Measurements from ENCODE around the gene NOXA1. TPM values are rescaled to one million over a fixed set of nuclear protein-coding genes. Genes with fewer than 3 reads are reported as not detected.

The NOXA1 gene
- polyA plus RNA-seq, 3 donors, result 1.3 to 9.4 (median 1.6) TPM

DNA sequence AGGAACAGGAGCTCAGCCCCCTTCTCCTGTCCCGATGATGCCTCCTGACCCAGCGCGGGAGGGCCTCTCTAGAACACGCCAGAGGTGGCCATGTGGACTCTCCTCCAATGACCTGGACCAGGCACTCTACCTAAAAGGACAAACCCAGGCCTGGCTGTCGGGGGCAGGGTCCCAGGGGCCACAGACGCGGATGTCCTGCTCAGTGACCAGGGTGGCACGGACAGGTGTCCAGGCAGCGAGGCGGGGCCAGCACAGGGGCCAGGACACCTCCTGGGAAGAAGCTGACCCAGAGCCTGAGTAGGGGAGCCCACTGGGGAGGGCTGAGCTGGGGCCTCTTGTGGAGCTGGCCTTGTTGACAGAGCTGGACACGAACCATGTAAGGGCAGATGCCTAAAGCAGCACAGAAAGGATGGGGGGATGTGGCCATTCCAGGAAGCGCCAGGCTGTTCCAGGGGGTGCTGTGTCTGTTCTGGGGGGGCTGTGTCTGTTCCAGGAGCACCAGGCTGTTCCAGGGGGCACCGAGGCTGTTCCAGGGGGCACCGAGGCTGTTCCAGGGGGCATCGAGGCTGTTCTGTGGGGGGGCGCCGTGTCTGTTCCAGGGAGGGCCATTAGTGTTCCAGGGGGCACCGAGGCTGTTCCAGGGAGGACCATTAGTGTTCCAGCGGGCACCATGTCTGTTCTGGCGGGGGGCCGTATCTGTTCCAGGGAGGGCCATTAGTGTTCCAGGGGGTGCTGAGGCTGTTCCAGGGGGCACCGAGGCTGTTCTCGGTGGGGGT lies 30.8 kb upstream of the NOXA1 start:
- Histone ChIP-seq H3K9me3 (replicated peaks in 1 of 2; ENCODE audit: control insufficient read depth in 1 of 2, insufficient read depth in 1 of 2, low read length in 2 of 2) (no peaks in the 10 kb centered on the region), H3K36me3 (replicated peaks in 1 of 2; ENCODE audit: control insufficient read depth in 1 of 2, insufficient read depth in 2 of 2, low read length in 2 of 2) (peaks cover 5 to 11% of the 10 kb centered on the region in 2 donors), H3K4me1 (ENCODE audit: control insufficient read depth in 1 of 2, insufficient read depth in 2 of 2, low read length in 2 of 2) (no peaks in the 10 kb centered on the region), H4K20me1 (ENCODE audit: insufficient read depth, low read length) (no peaks in the 10 kb centered on the region), H3K79me2 (ENCODE audit: insufficient read depth, low read length) (no peaks in the 10 kb centered on the region), H3K9ac (ENCODE audit: insufficient read depth, low read length, poor library complexity, severe bottlenecking) (no peak overlapping the region), H2AFZ (ENCODE audit: insufficient read depth, low read depth, low read length, poor library complexity, severe bottlenecking) (no peak overlapping the region), H3K4me3 (replicated peaks in 1 of 3; ENCODE audit: low read depth in 2 of 3, low read length in 3 of 3) (no peak overlapping the region), H3K4me2 (replicated peaks; ENCODE audit: extremely low read depth, low read length, poor library complexity, severe bottlenecking) (no peak overlapping the region), H3K27ac (ENCODE audit: low read depth in 1 of 2, low read length in 2 of 2) (no peak overlapping the region), H3K27me3 (ENCODE audit: control insufficient read depth in 2 of 2, insufficient read depth in 2 of 2, low read length in 2 of 2) (no peaks in the 10 kb centered on the region)
- TF ChIP-seq, protein P1, sequence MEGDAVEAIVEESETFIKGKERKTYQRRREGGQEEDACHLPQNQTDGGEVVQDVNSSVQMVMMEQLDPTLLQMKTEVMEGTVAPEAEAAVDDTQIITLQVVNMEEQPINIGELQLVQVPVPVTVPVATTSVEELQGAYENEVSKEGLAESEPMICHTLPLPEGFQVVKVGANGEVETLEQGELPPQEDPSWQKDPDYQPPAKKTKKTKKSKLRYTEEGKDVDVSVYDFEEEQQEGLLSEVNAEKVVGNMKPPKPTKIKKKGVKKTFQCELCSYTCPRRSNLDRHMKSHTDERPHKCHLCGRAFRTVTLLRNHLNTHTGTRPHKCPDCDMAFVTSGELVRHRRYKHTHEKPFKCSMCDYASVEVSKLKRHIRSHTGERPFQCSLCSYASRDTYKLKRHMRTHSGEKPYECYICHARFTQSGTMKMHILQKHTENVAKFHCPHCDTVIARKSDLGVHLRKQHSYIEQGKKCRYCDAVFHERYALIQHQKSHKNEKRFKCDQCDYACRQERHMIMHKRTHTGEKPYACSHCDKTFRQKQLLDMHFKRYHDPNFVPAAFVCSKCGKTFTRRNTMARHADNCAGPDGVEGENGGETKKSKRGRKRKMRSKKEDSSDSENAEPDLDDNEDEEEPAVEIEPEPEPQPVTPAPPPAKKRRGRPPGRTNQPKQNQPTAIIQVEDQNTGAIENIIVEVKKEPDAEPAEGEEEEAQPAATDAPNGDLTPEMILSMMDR (IDR thresholded peaks at IDR 0.05), result no peak
- Mint-ChIP-seq H3K36me3 (peaks cover 2 to 17% of the 10 kb centered on the region in 2 donors), H3K9me3 (peaks cover 0 to 5% (median 3%) of the 10 kb centered on the region in 7 donors), H3K27ac (peak overlapping the region in 1 of 7 donors; percentile 15), H3K4me1 (peaks cover 3% of the 10 kb centered on the region), H3K4me3 (no peak overlapping the region), H3K27me3 (ENCODE audit: low read depth in 3 of 3) (peaks cover 0 to 2% (median 0%) of the 10 kb centered on the region in 3 donors)
- DNase-seq, result no peak
- 100% methylated on average over 22 of the region's 23 CpGs for WGBS (ENCODE audit: insufficient coverage)
- intact Hi-C loops (cut with micrococcal nuclease), result no loop called here

DNA sequence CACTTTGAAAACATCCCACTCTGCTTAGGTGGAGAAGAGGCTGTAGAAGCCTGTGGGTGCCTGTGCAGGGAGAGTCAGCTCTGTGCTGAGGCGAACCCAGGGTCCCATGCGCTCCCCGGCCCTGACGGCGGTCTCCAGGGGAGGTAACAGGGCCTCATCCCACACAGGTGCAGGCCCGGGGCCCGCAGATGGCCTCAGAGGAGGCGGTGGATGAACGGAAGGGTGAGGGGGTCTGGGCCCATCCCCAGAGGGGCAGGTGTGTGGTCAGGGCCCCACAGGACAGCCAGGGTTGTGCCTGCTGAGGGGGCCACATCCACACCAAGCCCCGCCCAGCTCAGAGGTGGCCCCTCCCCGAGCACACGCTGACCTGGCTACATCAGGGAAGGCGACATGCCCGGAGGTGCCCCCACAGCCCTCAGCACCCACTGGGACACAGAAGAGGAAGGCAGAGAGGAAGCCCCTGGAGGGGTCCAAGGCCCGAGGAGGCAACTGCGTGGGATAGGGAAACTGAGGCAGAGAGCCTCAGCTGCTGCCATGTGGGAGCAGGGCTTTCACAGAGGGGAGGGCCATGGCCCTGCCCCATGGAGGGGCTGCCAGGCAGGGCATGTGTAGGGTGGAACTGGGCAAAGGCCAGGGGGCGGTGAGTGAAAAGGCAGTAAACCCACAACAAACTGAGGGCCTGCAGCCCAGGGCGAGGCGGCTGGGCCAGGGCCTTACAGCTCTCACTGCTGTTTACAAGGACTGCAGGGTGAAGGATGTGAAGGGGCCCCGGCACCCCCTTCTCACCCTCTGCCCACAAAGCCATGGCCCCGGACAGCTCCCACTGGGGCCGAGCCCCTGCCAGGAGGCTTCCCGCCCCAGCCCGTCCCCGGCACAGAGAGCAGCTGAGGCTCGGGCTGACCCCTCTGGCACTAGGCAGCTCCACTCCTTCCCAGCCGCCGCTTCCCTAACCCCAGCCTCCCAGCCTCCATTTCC lies 29.7 kb upstream of the NOXA1 start:
- H3K27ac ChIP-seq (ENCODE audit: low read depth in 1 of 2, low read length in 2 of 2), result no peak overlapping the region
- TF ChIP-seq, protein P1 (IDR thresholded peaks at IDR 0.05), result no peak
- no peaks in the 10 kb centered on the region for H3K79me2 ChIP-seq (ENCODE audit: insufficient read depth, low read length)
- no peak overlapping the region for H2AFZ ChIP-seq (ENCODE audit: insufficient read depth, low read depth, low read length, poor library complexity, severe bottlenecking)
- 93% methylated on average over 15 of the region's 28 CpGs for WGBS (ENCODE audit: insufficient coverage)
- no peaks in the 10 kb centered on the region for H4K20me1 ChIP-seq (ENCODE audit: insufficient read depth, low read length)
- no peak overlapping the region for H3K4me3 Mint-ChIP-seq
- H3K9ac ChIP-seq (ENCODE audit: insufficient read depth, low read length, poor library complexity, severe bottlenecking), result no peak overlapping the region
- DNase-seq, result no peak
- H3K36me3 Mint-ChIP-seq, result peaks cover 2 to 22% of the 10 kb centered on the region in 2 donors
- peaks cover 0 to 2% (median 1%) of the 10 kb centered on the region in 3 donors for H3K27me3 Mint-ChIP-seq (ENCODE audit: low read depth in 3 of 3)
- peaks cover 0 to 9% of the 10 kb centered on the region in 2 donors for H3K9me3 ChIP-seq (replicated peaks in 1 of 2; ENCODE audit: control insufficient read depth in 1 of 2, insufficient read depth in 1 of 2, low read length in 2 of 2)
- H3K4me3 ChIP-seq (replicated peaks in 1 of 3; ENCODE audit: low read depth in 2 of 3, low read length in 3 of 3), result no peak overlapping the region
- no peak overlapping the region for H3K27ac Mint-ChIP-seq
- H3K4me2 ChIP-seq (replicated peaks; ENCODE audit: extremely low read depth, low read length, poor library complexity, severe bottlenecking), result no peak overlapping the region
- intact Hi-C loops (cut with micrococcal nuclease), result no loop called here
- H3K9me3 Mint-ChIP-seq, result peaks cover 2 to 9% (median 5%) of the 10 kb centered on the region in 7 donors
- H3K36me3 ChIP-seq (replicated peaks in 1 of 2; ENCODE audit: control insufficient read depth in 1 of 2, insufficient read depth in 2 of 2, low read length in 2 of 2), result peaks cover 5 to 11% of the 10 kb centered on the region in 2 donors
- no peaks in the 10 kb centered on the region for H3K27me3 ChIP-seq (ENCODE audit: control insufficient read depth in 2 of 2, insufficient read depth in 2 of 2, low read length in 2 of 2)
- no peaks in the 10 kb centered on the region for H3K4me1 Mint-ChIP-seq
- no peaks in the 10 kb centered on the region for H3K4me1 ChIP-seq (ENCODE audit: control insufficient read depth in 1 of 2, insufficient read depth in 2 of 2, low read length in 2 of 2)
